Activated T-cell treated with anti-CD3 and anti-CD28 coated beads, Interleukin-2, amount 50 U/mL, for 48 hours (primary cell): ENCODE data around the gene VWA2.

Source experiments
- DNase-seq, 2 experiments: peaks; one replicate each; pipeline ENCODE4 v3.0.0-alpha.2; 2020

Gene VWA2

DNA sequence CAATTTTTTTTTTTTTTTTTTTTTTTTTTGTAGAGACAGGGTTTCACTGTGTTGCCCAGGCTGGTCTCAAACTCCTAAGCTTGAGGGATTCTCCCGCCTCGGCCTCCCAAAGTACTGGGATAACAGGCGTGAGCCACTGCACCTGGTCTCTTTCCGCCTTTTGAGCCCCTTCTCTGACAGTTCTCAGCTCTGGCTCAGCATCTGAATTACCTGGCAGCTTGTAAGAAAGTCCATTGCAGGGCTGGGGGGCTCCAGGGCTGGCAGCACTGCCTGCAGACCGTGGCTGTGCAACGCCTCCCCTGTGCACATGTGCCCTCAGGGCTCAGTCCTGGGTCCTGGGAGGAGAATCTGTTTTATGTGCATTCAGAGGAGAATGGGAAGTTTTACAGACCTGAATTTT lies 37.6 kb downstream of the VWA2 start:
- no peak for DNase-seq

DNA sequence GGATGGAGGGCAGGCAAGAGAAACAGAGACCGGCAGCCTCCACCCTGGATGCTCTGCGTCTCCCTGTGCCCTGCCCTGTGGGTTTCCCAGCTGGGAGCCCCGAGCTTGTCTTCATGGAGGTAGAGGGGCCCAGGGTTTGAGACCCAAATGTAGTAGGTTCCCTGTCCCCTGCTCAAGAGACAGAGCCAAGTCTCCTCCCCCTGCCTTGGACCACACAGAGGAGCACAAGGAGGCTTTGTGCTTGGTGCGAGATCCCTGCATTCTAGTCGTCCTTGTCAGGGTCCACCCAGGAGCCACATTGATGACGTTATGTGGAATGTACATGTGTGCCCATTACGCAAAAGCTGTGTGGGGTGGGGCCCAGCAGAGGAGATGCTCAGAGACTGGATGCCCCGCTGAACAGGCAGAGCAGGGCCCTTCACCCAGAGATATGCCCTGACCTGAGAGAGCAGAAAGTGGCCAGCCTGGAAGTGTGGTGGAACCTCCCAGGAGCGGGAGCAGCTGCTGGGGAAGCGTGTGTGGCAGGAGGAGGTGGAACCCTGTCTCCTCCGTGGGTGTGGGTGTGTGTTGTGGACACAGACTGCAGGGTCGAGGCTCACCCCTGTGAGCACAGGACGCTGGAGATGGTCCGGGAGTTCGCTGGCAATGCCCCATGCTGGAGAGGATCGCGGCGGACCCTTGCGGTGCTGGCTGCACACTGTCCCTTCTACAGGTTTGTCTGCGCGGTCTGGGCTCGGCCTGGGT lies 39.3 kb downstream of the VWA2 start:
- no peak for DNase-seq

DNA sequence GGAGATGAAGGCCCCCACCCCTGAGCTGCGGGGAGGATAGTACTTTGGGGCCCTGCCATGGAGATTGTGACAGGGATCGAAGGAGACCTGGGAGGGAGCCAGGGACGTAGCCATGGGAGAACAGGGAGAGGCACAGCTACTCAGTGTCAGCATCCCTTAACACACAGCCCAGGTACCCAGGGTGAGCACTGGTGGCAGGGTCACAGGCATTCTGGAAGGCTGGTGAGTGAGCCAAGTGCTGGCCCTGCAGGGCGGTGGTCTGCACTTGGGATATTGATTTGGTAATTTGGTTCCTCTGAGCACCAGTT lies 39.8 kb downstream of the VWA2 start:
- no peak for DNase-seq

DNA sequence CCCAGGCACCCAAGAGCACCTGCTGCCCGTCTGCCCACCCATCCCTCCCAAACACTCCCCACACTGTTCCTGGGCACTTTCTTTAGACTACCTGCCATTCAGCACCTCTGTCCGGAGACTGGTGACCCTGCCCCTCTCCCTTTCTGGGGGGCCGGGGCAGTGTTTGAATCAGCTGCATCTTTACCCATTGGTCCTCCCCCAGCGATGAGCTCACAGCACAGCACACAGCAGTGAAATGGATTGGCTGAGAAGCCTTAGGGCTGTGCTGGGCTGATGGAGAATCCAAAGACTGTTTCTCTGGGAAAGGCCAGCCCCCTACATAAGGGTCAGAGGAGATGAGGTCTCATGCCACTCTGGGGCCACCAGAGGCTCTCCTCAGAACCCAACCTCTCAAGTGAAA lies 40.2 kb downstream of the VWA2 start:
- DNase-seq: no peak

DNA sequence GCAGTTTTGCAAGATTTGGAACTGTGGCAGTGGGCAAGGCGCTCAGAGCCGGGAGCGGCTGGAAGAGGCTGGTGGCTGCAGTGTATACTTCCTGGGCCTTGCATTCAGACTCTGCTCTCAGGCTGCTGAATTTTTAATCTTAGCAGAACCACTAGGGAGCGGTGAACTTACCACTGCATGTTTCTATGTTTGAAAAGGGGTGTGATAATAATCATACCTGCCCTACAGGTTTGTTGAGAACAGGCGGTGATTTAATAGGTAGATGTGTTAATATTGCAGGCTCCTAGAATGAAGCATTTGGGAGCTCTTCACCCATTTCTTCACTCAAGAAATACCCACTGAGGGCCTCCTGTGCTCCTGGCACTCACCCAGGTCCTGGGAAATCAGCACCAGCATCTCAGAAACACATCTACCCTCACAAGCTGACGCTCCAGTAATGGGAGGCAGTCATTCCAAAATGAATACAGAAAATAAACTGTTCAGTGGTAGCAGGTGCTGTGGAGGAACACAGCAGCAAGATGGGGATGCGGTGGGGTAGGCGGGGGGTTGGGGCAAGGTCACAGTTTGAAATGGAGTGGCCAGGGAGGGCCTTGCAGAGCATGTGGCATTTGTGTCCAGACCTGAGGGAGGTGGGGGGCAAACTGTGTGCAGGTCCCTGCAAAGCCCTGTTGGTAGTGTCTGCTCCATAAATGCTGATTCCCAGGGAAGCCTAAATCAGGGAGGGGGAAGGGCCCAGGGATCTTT lies 41.0 kb downstream of the VWA2 start:
- no peak for DNase-seq

DNA sequence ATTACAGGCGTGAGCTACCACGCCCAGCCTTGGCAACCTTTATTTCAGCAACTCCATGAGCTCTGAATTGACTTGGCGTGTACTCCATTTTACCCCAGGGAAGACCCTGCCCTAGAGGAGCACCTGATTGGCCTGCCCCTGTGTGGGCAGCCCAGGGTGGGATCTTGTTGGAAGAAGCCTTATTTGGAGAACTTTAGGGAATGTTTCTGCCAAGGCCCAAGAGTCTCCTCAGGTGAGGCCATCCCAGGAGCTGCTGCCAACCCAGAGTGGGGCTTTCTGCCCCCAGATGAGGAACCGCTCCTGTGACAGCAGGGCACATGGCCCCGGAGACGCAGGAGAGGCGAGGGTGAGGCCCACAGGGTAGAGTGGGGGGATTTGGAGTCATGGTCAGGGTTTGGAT lies 42.0 kb downstream of the VWA2 start:
- no peak for DNase-seq

DNA sequence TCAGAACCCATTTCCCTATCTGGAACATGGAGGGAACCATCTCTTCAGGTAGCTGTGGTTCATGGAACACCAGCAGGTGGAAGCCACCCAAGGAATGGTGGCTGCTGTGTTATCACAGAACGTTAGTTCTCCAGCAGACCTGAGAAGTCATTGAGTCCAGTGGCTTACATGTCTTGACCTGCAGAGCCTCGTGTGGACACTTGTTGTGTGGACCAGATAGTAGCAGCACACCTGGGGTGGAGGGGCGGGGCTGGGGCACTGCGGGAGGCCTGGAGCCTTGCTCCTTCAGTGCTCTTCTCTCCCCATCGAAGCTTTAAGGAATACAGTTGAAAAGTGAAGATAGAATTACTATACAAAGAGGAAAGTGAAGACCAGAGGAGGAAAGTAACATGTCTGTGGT lies 42.4 kb downstream of the VWA2 start:
- no peak for DNase-seq

DNA sequence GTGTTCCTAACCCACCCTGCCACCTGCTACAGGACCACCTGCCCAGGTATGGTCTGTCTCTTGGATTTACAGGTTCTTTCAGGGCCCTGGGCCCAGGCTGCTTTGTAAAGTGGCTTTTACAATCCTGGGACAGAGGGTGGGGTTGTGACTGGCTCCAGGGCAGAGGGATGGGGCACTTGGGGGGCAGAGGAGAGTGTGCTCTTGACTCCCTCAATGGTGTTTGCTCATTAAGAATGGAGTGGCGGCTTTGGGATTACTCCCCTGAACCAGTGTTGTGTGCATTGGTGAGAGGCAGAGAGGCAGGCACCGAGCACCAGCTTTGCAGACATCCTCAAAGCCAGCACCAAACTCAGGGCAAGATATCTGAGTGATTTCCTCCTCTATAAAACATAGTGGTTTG lies 43.5 kb downstream of the VWA2 start:
- DNase-seq: no peak

DNA sequence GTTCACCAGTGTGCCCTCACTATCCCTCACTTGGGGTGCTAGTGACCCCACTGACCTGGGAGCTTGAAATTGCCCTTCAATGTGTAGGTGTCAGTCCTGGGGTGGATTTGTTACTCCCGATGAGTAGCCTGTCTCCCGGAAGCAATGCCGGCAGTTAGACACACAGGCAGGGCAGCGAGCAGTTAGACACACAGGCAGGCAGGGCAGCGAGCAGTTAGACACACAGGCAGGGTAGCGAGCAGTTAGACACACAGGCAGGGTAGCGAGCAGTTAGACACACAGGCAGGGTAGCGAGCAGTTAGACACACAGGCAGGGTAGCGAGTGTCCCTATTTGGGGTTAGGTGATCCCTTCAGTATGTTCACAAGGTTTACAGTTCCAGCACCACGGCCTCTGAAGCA lies 44.0 kb downstream of the VWA2 start:
- DNase-seq: no peak

DNA sequence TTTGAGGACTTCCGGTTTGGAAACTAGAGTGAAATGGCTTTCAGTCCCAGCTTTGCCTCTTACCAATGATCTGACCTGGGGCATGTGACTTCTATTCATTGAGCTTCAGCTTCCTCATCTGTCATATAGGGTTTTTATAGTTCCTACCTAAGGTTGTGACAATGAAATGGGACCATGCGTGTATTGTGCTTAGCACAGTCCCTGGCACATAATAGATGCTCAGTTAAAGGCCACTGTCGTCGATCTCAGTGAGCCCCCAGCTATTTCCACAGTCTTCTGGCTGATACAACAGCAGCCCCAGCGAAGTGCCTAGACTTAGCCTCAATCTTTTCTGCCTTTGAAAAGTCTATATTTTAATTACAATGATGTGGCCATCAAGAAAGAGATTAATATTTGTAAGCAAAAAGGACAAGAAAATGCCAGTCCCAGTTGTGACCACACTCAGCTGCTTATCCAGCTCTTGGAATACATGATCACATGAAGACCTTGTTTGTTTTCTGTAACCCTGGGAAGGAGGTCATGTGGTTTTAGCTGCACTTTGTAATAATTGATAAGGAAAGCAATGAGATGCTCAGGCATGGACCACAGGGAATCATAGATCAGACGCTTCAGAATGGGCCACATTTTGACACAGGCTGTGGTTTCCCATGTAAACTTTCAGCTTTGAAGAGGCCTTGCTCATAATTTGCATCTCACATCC lies 44.6 kb downstream of the VWA2 start:
- DNase-seq: no peak

DNA sequence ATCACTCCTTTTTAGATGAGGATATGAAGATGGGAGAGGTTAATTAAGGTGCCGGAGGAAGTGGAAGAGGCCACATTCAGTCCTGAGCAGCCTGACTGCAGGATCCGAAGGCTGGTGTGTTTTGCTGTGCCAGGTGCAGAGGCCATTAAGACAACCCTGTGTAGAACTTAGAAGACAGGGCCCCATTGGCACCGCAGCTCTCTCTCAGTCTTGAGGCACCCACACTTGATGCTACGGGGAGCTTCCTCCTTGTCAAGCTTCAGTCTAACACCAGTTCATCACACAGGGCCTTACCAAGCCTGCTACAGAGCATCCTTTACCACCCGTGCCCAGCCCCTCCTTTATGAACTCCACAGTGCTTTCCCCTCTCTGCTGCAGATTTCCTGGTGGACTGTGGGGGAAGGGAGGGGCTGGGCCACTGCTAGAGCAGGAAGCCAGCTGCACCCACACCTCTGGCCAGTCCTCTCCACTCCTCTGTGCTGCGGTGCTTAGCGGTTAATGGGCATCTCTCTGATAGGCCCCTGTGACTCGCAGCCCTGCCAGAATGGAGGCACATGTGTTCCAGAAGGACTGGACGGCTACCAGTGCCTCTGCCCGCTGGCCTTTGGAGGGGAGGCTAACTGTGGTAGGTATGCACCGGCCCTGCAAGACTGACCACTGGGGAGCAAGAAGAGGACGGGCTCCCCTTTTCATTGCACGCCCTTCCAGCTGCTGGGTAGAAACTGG lies 45.5 kb downstream of the VWA2 start:
- DNase-seq: no peak

DNA sequence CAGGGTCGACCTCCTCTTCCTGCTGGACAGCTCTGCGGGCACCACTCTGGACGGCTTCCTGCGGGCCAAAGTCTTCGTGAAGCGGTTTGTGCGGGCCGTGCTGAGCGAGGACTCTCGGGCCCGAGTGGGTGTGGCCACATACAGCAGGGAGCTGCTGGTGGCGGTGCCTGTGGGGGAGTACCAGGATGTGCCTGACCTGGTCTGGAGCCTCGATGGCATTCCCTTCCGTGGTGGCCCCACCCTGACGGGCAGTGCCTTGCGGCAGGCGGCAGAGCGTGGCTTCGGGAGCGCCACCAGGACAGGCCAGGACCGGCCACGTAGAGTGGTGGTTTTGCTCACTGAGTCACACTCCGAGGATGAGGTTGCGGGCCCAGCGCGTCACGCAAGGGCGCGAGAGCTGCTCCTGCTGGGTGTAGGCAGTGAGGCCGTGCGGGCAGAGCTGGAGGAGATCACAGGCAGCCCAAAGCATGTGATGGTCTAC lies 46.9 kb downstream of the VWA2 start:
- no peak for DNase-seq

DNA sequence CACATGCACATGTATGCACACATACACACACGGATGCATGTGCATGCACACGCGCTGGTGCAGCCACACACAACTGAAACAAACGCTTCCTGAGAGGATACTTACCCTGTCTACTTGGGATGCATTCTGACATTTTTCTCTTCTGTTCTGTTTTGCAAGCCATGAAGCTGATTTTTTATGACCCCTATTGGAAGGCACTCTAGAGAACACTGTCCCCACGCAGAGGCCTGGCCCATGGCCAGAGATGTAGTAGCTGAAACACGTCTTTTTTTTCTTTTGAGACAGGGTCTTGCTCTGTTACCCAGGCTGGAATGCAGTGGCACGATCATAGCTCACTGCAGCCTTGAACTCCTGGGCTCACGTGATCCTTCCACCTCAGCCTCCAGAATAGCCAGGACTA lies 47.9 kb downstream of the VWA2 start:
- DNase-seq: no peak

DNA sequence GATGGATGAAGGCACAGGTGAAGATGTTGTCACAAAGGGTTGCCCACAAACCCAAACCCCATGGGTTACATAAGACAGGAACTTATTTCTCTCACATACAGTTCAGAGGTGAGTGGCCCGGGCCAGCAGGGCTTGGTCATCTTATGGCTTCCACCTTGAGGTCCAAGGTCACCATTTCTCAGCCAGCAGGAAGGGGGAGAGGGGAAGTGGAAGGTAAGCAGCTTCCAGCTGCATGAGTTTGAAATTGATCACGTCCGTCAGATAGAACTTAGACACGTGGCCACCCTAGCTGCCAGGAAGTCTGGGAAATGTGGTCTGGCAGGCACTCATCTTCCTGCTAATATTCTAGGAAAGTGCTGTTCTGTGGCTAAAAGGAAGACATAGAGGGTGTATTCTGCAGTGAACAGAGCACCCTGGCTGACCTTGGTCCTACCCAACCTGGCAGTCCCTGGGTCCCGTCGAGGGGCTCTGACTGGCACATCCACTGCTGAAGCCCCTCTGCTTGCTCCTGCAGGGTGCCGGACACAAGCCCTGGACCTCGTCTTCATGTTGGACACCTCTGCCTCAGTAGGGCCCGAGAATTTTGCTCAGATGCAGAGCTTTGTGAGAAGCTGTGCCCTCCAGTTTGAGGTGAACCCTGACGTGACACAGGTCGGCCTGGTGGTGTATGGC lies 49.5 kb downstream of the VWA2 start:
- no peak for DNase-seq

DNA sequence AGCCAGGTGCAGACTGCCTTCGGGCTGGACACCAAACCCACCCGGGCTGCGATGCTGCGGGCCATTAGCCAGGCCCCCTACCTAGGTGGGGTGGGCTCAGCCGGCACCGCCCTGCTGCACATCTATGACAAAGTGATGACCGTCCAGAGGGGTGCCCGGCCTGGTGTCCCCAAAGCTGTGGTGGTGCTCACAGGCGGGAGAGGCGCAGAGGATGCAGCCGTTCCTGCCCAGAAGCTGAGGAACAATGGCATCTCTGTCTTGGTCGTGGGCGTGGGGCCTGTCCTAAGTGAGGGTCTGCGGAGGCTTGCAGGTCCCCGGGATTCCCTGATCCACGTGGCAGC lies 50.0 kb downstream of the VWA2 start:
- no peak for DNase-seq

DNA sequence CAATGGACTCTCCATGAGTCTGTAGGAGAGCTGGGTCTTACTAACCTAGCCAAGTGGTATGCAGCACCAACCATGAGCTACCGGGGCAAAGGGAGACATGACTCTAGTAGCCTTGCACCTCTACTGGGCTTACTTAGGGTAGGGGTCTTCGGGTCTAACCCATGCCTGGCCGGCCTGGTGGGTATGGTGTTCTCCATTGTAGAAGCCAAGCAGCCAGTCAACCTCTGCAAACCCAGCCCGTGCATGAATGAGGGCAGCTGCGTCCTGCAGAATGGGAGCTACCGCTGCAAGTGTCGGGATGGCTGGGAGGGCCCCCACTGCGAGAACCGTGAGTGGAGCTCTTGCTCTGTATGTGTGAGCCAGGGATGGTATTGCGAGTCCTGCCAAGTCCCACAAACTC lies 51.0 kb downstream of the VWA2 start:
- no peak for DNase-seq

DNA sequence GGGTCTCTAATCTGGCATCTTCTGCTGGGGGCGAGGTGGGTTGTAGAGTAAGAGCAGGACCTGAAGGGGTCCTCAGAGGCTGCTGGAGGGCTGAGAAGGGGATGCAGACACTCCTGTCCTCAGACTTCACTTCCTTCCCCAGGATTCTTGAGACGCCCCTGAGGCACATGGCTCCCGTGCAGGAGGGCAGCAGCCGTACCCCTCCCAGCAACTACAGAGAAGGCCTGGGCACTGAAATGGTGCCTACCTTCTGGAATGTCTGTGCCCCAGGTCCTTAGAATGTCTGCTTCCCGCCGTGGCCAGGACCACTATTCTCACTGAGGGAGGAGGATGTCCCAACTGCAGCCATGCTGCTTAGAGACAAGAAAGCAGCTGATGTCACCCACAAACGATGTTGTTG lies 52.0 kb downstream of the VWA2 start:
- no peak for DNase-seq

DNA sequence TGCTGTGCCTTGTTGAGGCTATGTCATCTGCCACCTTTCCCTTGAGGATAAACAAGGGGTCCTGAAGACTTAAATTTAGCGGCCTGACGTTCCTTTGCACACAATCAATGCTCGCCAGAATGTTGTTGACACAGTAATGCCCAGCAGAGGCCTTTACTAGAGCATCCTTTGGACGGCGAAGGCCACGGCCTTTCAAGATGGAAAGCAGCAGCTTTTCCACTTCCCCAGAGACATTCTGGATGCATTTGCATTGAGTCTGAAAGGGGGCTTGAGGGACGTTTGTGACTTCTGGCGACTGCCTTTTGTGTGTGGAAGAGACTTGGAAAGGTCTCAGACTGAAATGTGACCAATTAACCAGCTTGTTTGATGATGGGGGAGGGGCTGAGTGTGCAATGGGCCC lies 52.5 kb downstream of the VWA2 start:
- no peak for DNase-seq

DNA sequence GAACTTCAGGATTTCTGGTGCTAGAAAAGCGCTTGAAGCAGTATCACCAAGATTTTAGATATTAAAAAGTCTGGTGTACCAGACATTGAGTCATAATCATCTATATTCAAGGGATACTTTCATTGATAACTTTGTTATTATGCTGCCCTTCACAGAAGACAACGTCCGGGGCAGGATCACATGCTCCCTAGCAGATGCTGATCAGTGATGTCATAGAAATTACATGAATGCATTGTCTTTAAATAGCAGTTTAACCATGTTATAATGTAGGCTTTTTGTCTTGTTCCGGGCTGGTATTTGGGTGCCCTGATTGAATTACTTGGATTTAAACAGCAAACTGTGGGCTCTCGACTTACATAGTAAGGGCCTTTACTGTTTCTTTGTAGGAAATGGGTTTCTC lies 54.0 kb downstream of the VWA2 start:
- DNase-seq: no peak

DNA sequence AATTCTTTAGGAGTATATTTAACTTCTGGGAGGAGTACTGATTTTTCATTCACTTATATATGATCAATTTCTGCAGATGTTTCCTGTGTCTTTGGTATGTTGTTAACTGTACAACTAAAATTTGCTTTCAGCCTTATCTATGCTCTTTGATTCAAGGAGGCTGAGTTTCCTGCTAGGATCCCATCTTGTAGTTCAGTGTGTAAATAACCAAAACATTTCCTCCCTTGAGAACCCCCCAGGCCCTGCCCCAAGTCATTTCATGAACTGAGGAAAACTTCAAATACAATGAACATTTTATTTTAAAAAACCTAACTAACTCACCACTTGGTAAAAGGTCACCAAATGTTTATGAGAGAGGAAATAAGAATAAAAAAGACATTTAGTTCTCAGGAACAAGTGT lies 55.5 kb downstream of the VWA2 start:
- DNase-seq: no peak

DNA sequence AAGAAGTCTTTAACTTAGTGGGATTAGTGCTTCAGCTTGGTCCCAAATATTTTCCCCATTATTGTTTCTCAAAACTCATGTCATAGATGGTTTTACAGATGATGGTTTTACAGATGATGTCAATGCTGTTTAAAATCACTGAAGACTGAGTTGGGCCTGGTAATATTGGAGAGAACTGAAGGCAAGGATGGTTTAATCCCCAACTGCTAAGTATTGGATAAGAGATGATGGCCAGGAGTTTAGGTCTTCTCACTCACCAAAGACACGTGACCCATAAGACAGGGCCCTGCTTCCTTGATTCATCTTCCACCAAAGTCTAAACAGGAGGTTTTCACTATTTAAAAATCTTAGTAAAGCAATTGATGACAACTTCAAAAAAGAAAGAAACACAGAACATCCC lies 56.3 kb downstream of the VWA2 start:
- no peak for DNase-seq

DNA sequence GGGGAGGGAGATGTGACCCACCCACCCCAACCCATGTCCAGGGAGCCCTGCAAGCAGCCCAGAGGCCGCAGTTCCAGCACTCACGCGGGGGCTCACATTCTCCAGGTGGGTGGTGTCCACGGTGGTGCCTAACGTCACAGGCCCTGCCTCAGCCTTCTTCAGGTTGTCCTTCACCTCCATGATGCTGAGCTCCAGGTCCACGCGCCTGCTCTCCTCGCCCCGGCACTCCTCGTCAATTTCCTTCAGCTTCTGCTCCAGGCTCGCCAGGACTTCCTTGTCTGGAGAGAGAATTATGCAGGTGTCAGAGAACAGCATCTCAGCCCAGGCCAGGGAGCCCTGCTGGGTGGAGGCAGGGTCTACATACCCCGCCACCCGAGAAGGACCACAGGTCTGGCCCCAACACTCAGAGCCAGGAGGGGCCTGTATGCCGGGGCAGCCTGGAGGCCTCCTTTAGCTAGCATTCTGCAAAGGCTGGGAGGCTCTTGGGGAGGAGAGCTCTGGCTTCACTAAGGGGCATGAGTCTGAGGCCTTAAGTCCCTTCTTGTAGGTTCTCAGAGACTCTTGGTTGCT lies 58.2 kb downstream of the VWA2 start:
- DNase-seq: no peak
